ENCODE results near the gene LINC00305. TPM values are rescaled to one million over a fixed set of nuclear protein-coding genes. Genes with fewer than 3 reads are reported as not detected.
A peak's percentile ranks its signal among the peaks of the same experiment; 100 is the strongest.

LINC00305 gene
- polyA plus RNA-seq, 10 donors = not detected

- no peak for DNase-seq
Observed at GRCh38 chr18:64115881-64116280, 33.0 kb downstream of the LINC00305 start.

- no peak for DNase-seq
Observed at GRCh38 chr18:64111950-64112349, 36.9 kb downstream of the LINC00305 start.

GRCh38 chr18:64110692-64111480 is 38.0 kb downstream of the LINC00305 start:
- peak in 1 of 3 donors; percentile 34 for DNase-seq

GRCh38 chr18:64103986-64104385 is 44.9 kb downstream of the LINC00305 start:
- no peak for DNase-seq

- DNase-seq = no peak
Observed at GRCh38 chr18:64100116-64100922, 48.6 kb downstream of the LINC00305 start.

- no peak for DNase-seq
Observed at GRCh38 chr18:64099244-64099643, 49.6 kb downstream of the LINC00305 start.

- DNase-seq = peak in 2 of 3 donors; percentile 16 to 19
Observed at GRCh38 chr18:64097497-64097896, 51.4 kb downstream of the LINC00305 start.

GRCh38 chr18:64095056-64095455 is 53.8 kb downstream of the LINC00305 start:
- DNase-seq = no peak

- DNase-seq = no peak
Observed at GRCh38 chr18:64094210-64094609, 54.7 kb downstream of the LINC00305 start.

- no peak for DNase-seq
Observed at GRCh38 chr18:64091526-64091925, 57.4 kb downstream of the LINC00305 start.

GRCh38 chr18:64090876-64091275 is 58.0 kb downstream of the LINC00305 start:
- DNase-seq = no peak

GRCh38 chr18:64083916-64084315 is 65.0 kb downstream of the LINC00305 start:
- DNase-seq = no peak

- DNase-seq = no peak
Observed at GRCh38 chr18:64082513-64082912, 66.4 kb downstream of the LINC00305 start.

- no peak for DNase-seq
Observed at GRCh38 chr18:64082054-64082453, 66.8 kb downstream of the LINC00305 start.

GRCh38 chr18:64073971-64074370 is 74.9 kb downstream of the LINC00305 start:
- DNase-seq = no peak

- no peak for DNase-seq
Observed at GRCh38 chr18:64055019-64055418, 93.9 kb downstream of the LINC00305 start.

- no peak for DNase-seq
Observed at GRCh38 chr18:64053246-64053645, 95.6 kb downstream of the LINC00305 start.

- DNase-seq = no peak
Observed at GRCh38 chr18:64052772-64053171, 96.1 kb downstream of the LINC00305 start.

- no peak for DNase-seq
Observed at GRCh38 chr18:64044616-64045015, 104.3 kb downstream of the LINC00305 start.

GRCh38 chr18:64042728-64043358 is 106.0 kb downstream of the LINC00305 start:
- DNase-seq = no peak

GRCh38 chr18:64037812-64038414 is 111.0 kb downstream of the LINC00305 start:
- DNase-seq = peak; percentile 7 to 33 (median 21)

GRCh38 chr18:64032312-64032711 is 116.6 kb downstream of the LINC00305 start:
- no peak for DNase-seq

All from muscle of back (tissue), 11 donors.